Omental fat pad (tissue), 4 donors: ENCODE data around the gene ADARB1. TPM values are rescaled to one million over a fixed set of nuclear protein-coding genes. Genes with fewer than 3 reads are reported as not detected.
"Not testable (repeated sequence)": the region's sequence is repeated elsewhere in the genome, so short reads cannot be mapped to it uniquely, and the experiment has no call there.

Source experiments
- ATAC-seq: fragments of 150-250 bp; one replicate; pipeline ENCODE4 v1.9.1; 2016; ENCODE audit warnings: mild to moderate bottlenecking, moderate library complexity; ENCODE audit not compliant: low FRiP score
- DNase-seq: peaks from one replicate; pipeline ENCODE4 v3.0.0-alpha.2; 2019; ENCODE audit warnings: low spot score
- CTCF ChIP-seq, 3 donors: fragments of 450-650 bp; IDR thresholded peaks; one replicate each; pipeline ENCODE4 v1.5.1; 2016 to 2017; ENCODE audit warnings: antibody characterized with exemption in 3 of 3, mild to moderate bottlenecking in 3 of 3, moderate library complexity in 2 of 3
- total RNA-seq, 4 donors: library from RNA; depleted of rRNA; stranded (reverse); fragments of >200 nt; gene quantifications; one replicate each; pipeline ENCODE4 v1.1.0, GENCODE V29; 2016

Gene ADARB1
- total RNA-seq, 4 donors from 2014 or later = 17.3 to 38.3 (median 23.3) TPM

- DNase-seq (no peak), ATAC-seq (no peak)
- TF ChIP-seq CTCF (IDR thresholded peaks at IDR 0.05) = no peak
Observed at GRCh38 chr21:45131537-45131999, 57.2 kb downstream of the ADARB1 start.

- no peak for TF ChIP-seq CTCF (IDR thresholded peaks at IDR 0.05)
- no peak for DNase-seq
- no peak for ATAC-seq
Observed at GRCh38 chr21:45132841-45133573, 58.6 kb downstream of the ADARB1 start.

GRCh38 chr21:45133574-45134278 is 59.3 kb downstream of the ADARB1 start:
- ATAC-seq = not testable (repeated sequence)

GRCh38 chr21:45134279-45135076 is 60.1 kb downstream of the ADARB1 start:
- ATAC-seq (no peak), DNase-seq (no peak)
- no peak for TF ChIP-seq CTCF (IDR thresholded peaks at IDR 0.05)

More at GRCh38 chr21:45133574-45134278, 59.3 kb downstream of the ADARB1 start:
- not testable (repeated sequence) for DNase-seq

GRCh38 chr21:45135122-45135521 is 60.7 kb downstream of the ADARB1 start:
- TF ChIP-seq CTCF (IDR thresholded peaks at IDR 0.05) = no peak
- DNase-seq = no peak
- no peak for ATAC-seq

GRCh38 chr21:45135868-45136267 is 61.5 kb downstream of the ADARB1 start:
- no peak for TF ChIP-seq CTCF (IDR thresholded peaks at IDR 0.05)
- DNase-seq (no peak), ATAC-seq (no peak)

GRCh38 chr21:45136500-45136899 is 62.1 kb downstream of the ADARB1 start:
- DNase-seq = no peak
- TF ChIP-seq CTCF (IDR thresholded peaks at IDR 0.05) = no peak
- no peak for ATAC-seq
